ENCODE data around the gene FKBP2. TPM values are rescaled to one million over a fixed set of nuclear protein-coding genes. Genes with fewer than 3 reads are reported as not detected.

FKBP2 gene
- total RNA-seq, 6 experiments from 2014 or later = 54.1 to 95.6 (median 73.1) TPM

GRCh38 chr11:64249038-64249437, 8.1 kb downstream of the FKBP2 start:
- Mint-ChIP-seq H3K27ac (no peak overlapping the region), H3K4me3 (no peak overlapping the region), H3K9me3 (no peaks in the 10 kb centered on the region), H3K4me1 (ENCODE audit: low read depth) (peaks cover 21% of the 10 kb centered on the region), H3K36me3 (ENCODE audit: low read depth) (peaks cover 7% of the 10 kb centered on the region), H3K27me3 (ENCODE audit: insufficient read depth) (peaks cover 2% of the 10 kb centered on the region)
- TF ChIP-seq CTCF (IDR thresholded peaks at IDR 0.05) = no peak
- no peak for DNase-seq

- no peak for TF ChIP-seq CTCF (IDR thresholded peaks at IDR 0.05)
- H3K4me1 Mint-ChIP-seq (ENCODE audit: low read depth) = peaks cover 19% of the 10 kb centered on the region
- H3K9me3 Mint-ChIP-seq = no peaks in the 10 kb centered on the region
- H3K36me3 Mint-ChIP-seq (ENCODE audit: low read depth) = peaks cover 5% of the 10 kb centered on the region; the same call in 1 of the 2 replicates
- no peak for DNase-seq
- no peak overlapping the region for H3K4me3 Mint-ChIP-seq
- no peak overlapping the region for H3K27ac Mint-ChIP-seq
- peaks cover 2% of the 10 kb centered on the region for H3K27me3 Mint-ChIP-seq (ENCODE audit: insufficient read depth)
These were observed 8.9 kb downstream of the FKBP2 start for GRCh38 chr11:64249563-64250414.

GRCh38 chr11:64250415-64251015, 9.6 kb downstream of the FKBP2 start:
- H3K9me3 Mint-ChIP-seq = no peaks in the 10 kb centered on the region
- DNase-seq = no peak
- H3K36me3 Mint-ChIP-seq (ENCODE audit: low read depth) = peaks cover 5% of the 10 kb centered on the region; the same call in 1 of the 2 replicates
- H3K27me3 Mint-ChIP-seq (ENCODE audit: insufficient read depth) = peaks cover 2% of the 10 kb centered on the region
- no peak for TF ChIP-seq CTCF (IDR thresholded peaks at IDR 0.05)
- peak overlapping the region; percentile 87 for H3K4me3 Mint-ChIP-seq
- peaks cover 19% of the 10 kb centered on the region for H3K4me1 Mint-ChIP-seq (ENCODE audit: low read depth)
- H3K27ac Mint-ChIP-seq = no peak overlapping the region

GRCh38 chr11:64251016-64251752, 10.3 kb downstream of the FKBP2 start, which contains the start of gene PLCB3:
PLCB3 (plus strand) TSS chr11:64251530; CDS start chr11:64251650, 120 bp downstream.
- Mint-ChIP-seq H3K27me3 (ENCODE audit: insufficient read depth) (peaks cover under 1% of the 10 kb centered on the region), H3K27ac (peak within 1 kb of the TSS; percentile 88), H3K4me3 (peak within 1 kb of the TSS; percentile 91), H3K36me3 (ENCODE audit: low read depth) (no peaks in the 10 kb centered on the region), H3K4me1 (ENCODE audit: low read depth) (peaks cover 19% of the 10 kb centered on the region), H3K9me3 (no peaks in the 10 kb centered on the region)
- TF ChIP-seq CTCF (IDR thresholded peaks at IDR 0.05) = peak; percentile 87
- DNase-seq = no peak

- no peak for DNase-seq
- no peak for TF ChIP-seq CTCF (IDR thresholded peaks at IDR 0.05)
- no peaks in the 10 kb centered on the region; the same call in none of the 2 replicates for H3K27me3 Mint-ChIP-seq (ENCODE audit: insufficient read depth)
- peak overlapping the region; percentile 91 for H3K4me3 Mint-ChIP-seq
- no peaks in the 10 kb centered on the region for H3K36me3 Mint-ChIP-seq (ENCODE audit: low read depth)
- H3K4me1 Mint-ChIP-seq (ENCODE audit: low read depth) = peaks cover 19% of the 10 kb centered on the region
- H3K9me3 Mint-ChIP-seq = no peaks in the 10 kb centered on the region
- H3K27ac Mint-ChIP-seq = peak overlapping the region; percentile 88
These were observed 10.8 kb downstream of the FKBP2 start for GRCh38 chr11:64251753-64252002.

Measured in HFFc6 (cell line).